Keratinocyte (primary cell): ENCODE results near the gene PRSS50. TPM values are rescaled to one million over a fixed set of nuclear protein-coding genes. Genes with fewer than 3 reads are reported as not detected.

Experiments used
- DNase-seq: peaks from one replicate; pipeline ENCODE4 v3.0.0-alpha.2; 2011; ENCODE audit warnings: low read depth, missing footprints, low spot score
- FAIRE-seq: peaks from 2 replicates; lab custom pipeline; 2011; peaks lifted over from hg19 to GRCh38; lab: Jason Lieb, UNC
- H2AFZ ChIP-seq: 2 replicates; pipeline ENCODE4 v1.6.0; 2012; ENCODE audit warnings: low read length, control low read depth, inconsistent platforms; ENCODE audit not compliant: control insufficient read depth
- H3K27ac ChIP-seq: 2 replicates; pipeline ENCODE4 v1.5.1; 2011; ENCODE audit warnings: low read length; ENCODE audit not compliant: control insufficient read depth, insufficient read depth
- H3K27me3 ChIP-seq: 3 replicates; pipeline ENCODE4 v1.6.0; 2011; ENCODE audit warnings: low read length; ENCODE audit not compliant: control insufficient read depth, insufficient read depth; ENCODE audit errors: extremely low read depth
- H3K36me3 ChIP-seq, 2 experiments: 2 replicates in 1 of 2; 3 replicates in 1 of 2; pipeline ENCODE4 v1.5.1; 2011; ENCODE audit warnings: low read length in 2 of 2, mild to moderate bottlenecking in 1 of 2; ENCODE audit not compliant: control insufficient read depth in 2 of 2, insufficient read depth in 2 of 2; ENCODE audit errors: extremely low read depth in 1 of 2
- H3K4me1 ChIP-seq: 3 replicates; pipeline ENCODE4 v1.5.1; 2011; ENCODE audit warnings: low read length; ENCODE audit not compliant: control insufficient read depth, insufficient read depth; ENCODE audit errors: extremely low read depth
- H3K4me2 ChIP-seq: 3 replicates; pipeline ENCODE4 v1.6.0; 2011; ENCODE audit warnings: low read depth, low read length; ENCODE audit not compliant: control insufficient read depth, insufficient read depth; ENCODE audit errors: extremely low read depth
- H3K4me3 ChIP-seq, 3 experiments: fragments of 200-600 bp in 1 of 3; sonication (generic) in 1 of 3; 2 replicates in 2 of 3; 3 replicates in 1 of 3; pipeline ENCODE4 v1.5.1; 2011 to 2016; ENCODE audit warnings: low read length in 3 of 3, mild to moderate bottlenecking in 3 of 3, control low read depth in 2 of 3, inconsistent platforms in 1 of 3, low read depth in 1 of 3, mixed read lengths in 1 of 3, mixed run types in 1 of 3, moderate library complexity in 1 of 3; ENCODE audit not compliant: control insufficient read depth in 2 of 3, insufficient read depth in 2 of 3; ENCODE audit errors: extremely low read depth in 1 of 3
- H3K79me2 ChIP-seq: 2 replicates; pipeline ENCODE4 v1.6.0; 2012; ENCODE audit warnings: low read length; ENCODE audit not compliant: control insufficient read depth, insufficient read depth
- H3K9ac ChIP-seq: 3 replicates; pipeline ENCODE4 v1.6.0; 2011; ENCODE audit warnings: low read length; ENCODE audit not compliant: control insufficient read depth, insufficient read depth; ENCODE audit errors: extremely low read depth
- H3K9me1 ChIP-seq: 3 replicates; pipeline ENCODE4 v1.6.0; 2011; ENCODE audit warnings: low read length; ENCODE audit not compliant: control insufficient read depth, insufficient read depth; ENCODE audit errors: extremely low read depth
- H3K9me3 ChIP-seq: 2 replicates; pipeline ENCODE4 v1.5.1; 2012; ENCODE audit warnings: low read depth, low read length; ENCODE audit not compliant: control insufficient read depth
- H4K20me1 ChIP-seq: 3 replicates; pipeline ENCODE4 v1.6.0; 2011; ENCODE audit warnings: low read length; ENCODE audit not compliant: control insufficient read depth, insufficient read depth; ENCODE audit errors: extremely low read depth
- CTCF ChIP-seq, 3 experiments: IDR thresholded peaks in 1 of 3; conservative IDR thresholded peaks in 1 of 3; optimal IDR thresholded peaks in 1 of 3; 2 replicates in 2 of 3; 3 replicates in 1 of 3; pipeline versions ENCODE3 to v1.5.1; 2011; ENCODE audit warnings: low read length in 3 of 3, mild to moderate bottlenecking in 3 of 3, moderate library complexity in 2 of 3, control low read depth in 1 of 3, inconsistent platforms in 1 of 3; ENCODE audit not compliant: insufficient read depth in 2 of 3; ENCODE audit errors: extremely low read depth in 1 of 3
- EZH2 ChIP-seq: IDR thresholded peaks from one replicate; pipeline ENCODE4 v1.6.1; 2012; ENCODE audit warnings: inconsistent platforms, mild to moderate bottlenecking, low read length, moderate library complexity
- dilution Hi-C: fragments of 300-500 bp; cut with MboI; formaldehyde crosslinking; loops from one replicate; pipeline ENCODE4 v1.7.0; 2020; ENCODE audit warnings: low sequenced_read_pairs; ENCODE audit not compliant: extremely low pct_ligation_motif_present
- polyA plus RNA-seq, 5 experiments: library from polyadenylated mRNA; depleted of rRNA in 3 of 5; stranded (reverse) in 3 of 5; stranded (forward) in 1 of 5; unstranded in 1 of 5; fragments of >200 nt; gene quantifications; 1 replicate in 1 of 5; 2 replicates in 3 of 5; 3 replicates in 1 of 5; pipeline versions ENCODE4 v1.2.1 to v1.2.3, GENCODE V29; 2011 to 2012; ENCODE audit warnings: missing spikeins in 2 of 5, low read depth in 1 of 5, low replicate concordance in 1 of 5

Gene PRSS50
- polyA plus RNA-seq, 1 donor (not counting 4 experiments of a cell fraction or from before 2014, with no cell fraction given) = not detected

- FAIRE-seq (no peak), DNase-seq (no peak)
- dilution Hi-C loops = no loop called here
- Histone ChIP-seq H2AFZ (no peak overlapping the region), H3K27me3 (no peaks in the 10 kb centered on the region), H3K79me2 (no peaks in the 10 kb centered on the region), H3K9me3 (no peaks in the 10 kb centered on the region), H3K27ac (no peak overlapping the region), H3K4me3 (no peak overlapping the region), H3K36me3 (peaks cover 58 to 71% of the 10 kb centered on the region in 2 experiments), H3K4me1 (no peaks in the 10 kb centered on the region), H3K4me2 (no peak overlapping the region), H4K20me1 (no peaks in the 10 kb centered on the region), H3K9ac (no peak overlapping the region), H3K9me1 (no peaks in the 10 kb centered on the region)
- TF ChIP-seq CTCF (optimal IDR thresholded peaks at IDR 0.05 in 1 of 3, IDR thresholded peaks at IDR 0.05 in 1 of 3, conservative IDR thresholded peaks at IDR 0.05 in 1 of 3; ENCODE audit: extremely low read depth in 1 of 3, insufficient read depth in 2 of 3, low read length in 3 of 3) (no peak), EZH2 (no peak)
These were observed 42.2 kb downstream of the PRSS50 start for GRCh38 chr3:46675426-46675825.

DNA sequence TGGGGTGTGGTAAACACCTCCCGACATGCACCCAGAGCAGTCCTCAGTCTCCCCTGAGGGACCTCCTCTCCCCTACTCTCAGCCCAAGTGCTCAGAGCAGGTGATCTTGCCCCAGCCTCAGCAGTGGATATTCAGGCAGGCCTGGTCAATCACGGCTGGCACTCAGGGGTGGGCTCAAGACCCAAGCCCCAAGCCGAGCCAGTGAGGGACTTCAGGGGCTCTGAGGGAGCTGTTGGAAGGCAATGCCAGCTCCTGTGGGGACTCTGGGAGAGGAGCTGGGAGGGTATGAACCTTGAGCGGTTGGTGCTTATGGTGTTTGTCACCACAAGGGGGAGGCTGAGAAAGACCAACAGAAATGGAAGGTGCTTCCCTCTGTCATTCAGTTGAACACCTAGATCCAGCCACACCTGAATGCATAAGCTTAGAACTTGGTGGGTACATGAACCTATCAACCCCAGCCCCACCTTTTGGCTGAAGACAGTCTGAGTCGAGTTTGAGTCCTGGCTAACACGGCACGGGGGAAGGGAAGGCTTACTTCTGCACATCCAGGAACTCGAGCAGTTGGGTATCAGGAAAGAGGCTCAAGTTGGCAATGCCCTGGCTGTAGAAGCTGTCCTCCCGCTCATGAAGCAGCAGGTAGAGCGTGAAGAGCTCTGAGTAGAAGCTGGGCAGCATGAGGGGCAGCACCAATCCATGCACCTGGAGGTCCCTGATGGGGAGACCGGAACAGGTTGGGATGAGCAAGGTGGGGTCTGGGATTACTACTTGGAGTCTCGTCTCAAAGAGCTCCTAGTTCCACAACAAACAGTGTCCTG, 43.4 kb downstream of the PRSS50 start:
- no peaks in the 10 kb centered on the region for H3K27me3 ChIP-seq
- peaks cover 50 to 63% of the 10 kb centered on the region in 2 experiments for H3K36me3 ChIP-seq
- DNase-seq (no peak), FAIRE-seq (no peak)
- no peak for TF ChIP-seq EZH2
- peak in 2 of 3 experiments; percentile 16 to 40 for TF ChIP-seq CTCF (optimal IDR thresholded peaks at IDR 0.05 in 1 of 3, IDR thresholded peaks at IDR 0.05 in 1 of 3, conservative IDR thresholded peaks at IDR 0.05 in 1 of 3; ENCODE audit: extremely low read depth in 1 of 3, insufficient read depth in 2 of 3, low read length in 3 of 3)
- H2AFZ ChIP-seq = no peak overlapping the region
- dilution Hi-C loops = no loop called here
- H4K20me1 ChIP-seq = no peaks in the 10 kb centered on the region
- no peak overlapping the region for H3K27ac ChIP-seq
- H3K4me2 ChIP-seq = no peak overlapping the region
- H3K9ac ChIP-seq = no peak overlapping the region
- no peaks in the 10 kb centered on the region for H3K4me1 ChIP-seq
- no peaks in the 10 kb centered on the region for H3K79me2 ChIP-seq
- no peaks in the 10 kb centered on the region for H3K9me3 ChIP-seq
- H3K9me1 ChIP-seq = no peaks in the 10 kb centered on the region
- no peak overlapping the region for H3K4me3 ChIP-seq
